HG03097 (cell line): Measurements from ENCODE around the gene TDRD15.
"Not testable (repeated sequence)": the region's sequence is repeated elsewhere in the genome, so short reads cannot be mapped to it uniquely, and the experiment has no call there.

Experiments used
- ATAC-seq: cut with Tn5 transposase; IDR thresholded peaks from one replicate; pipeline ENCODE4 v1.9.1; 2021; ENCODE audit not compliant: unreplicated experiment, low FRiP score

TDRD15 gene

GRCh38 chr2:21123473-21124393, at the start of gene TDRD15:
TDRD15 (plus strand) TSS chr2:21123968; CDS start chr2:21137468, 13,500 bp downstream.
- no peak for ATAC-seq

- ATAC-seq, result no peak
Measured at GRCh38 chr2:21078296-21078695, 45.5 kb upstream of the TDRD15 start.

- ATAC-seq, result no peak
Measured at GRCh38 chr2:21083482-21083881, 40.3 kb upstream of the TDRD15 start.

GRCh38 chr2:21084401-21084800, 39.4 kb upstream of the TDRD15 start:
- ATAC-seq, result no peak

DNA sequence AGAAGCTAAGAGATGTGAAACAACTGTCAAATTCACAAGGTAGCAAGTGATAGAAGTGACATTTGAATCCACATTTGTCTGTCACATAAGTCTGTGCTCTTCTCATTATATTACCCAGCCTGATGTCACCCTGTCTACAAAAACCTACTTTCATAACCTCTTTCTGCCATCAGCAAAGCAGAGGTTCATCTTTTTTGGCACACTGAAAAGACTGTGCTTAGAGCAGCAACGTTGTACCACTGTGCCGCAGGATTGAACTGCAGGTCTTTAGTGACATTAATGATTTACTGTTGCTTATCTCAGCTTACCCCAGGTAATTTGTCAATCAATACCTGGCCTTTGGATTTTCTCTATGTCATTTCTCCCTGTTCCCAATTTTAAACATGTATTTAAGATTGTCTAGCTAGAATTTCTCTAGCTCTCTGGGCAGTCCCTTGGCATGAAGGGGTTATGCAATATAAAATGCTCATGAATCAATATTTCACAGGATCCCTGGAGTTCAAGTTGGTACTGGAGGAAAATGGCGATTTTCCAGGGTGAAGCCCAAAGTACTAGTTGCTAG, 31.4 kb upstream of the TDRD15 start:
- no peak for ATAC-seq

DNA sequence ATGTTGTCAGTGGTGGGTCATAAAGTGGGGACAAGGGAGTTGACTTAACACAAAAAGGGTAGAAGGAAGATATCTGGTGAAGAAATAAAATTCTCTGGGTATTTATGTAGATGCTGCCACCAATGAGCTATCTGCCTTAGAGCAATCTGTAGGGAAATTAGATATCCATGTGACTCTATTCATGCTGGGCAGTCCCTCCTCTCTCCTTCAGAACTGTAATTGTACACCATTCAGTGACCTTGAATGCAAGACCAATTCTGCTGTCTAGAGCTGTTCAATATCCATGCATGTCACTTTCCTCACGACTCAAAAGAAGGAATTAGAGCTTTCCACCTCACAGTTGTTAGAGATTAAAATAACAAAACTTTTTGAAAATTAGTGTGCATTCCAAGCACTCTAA, 28.6 kb upstream of the TDRD15 start:
- ATAC-seq, result no peak

DNA sequence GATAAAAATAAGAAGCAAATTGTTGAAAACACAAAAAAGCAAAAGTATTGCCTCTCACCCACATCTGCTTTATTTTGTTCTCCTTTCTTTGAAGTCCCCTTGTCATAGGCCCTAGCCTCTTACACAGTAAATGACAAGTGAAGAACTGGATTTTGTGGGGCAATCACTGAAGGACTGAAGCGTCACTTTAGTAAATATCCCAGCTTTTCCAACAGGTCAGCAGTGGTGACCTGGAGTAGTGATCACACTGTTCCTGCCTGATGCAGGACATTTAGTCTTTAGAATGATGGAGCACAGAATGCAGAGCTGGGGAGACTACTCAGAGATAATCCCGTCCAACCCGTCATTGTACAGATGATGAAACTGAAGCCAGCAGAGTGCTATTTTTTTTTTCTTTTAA, 28.1 kb upstream of the TDRD15 start:
- no peak for ATAC-seq

GRCh38 chr2:21096458-21096857, 27.3 kb upstream of the TDRD15 start:
- ATAC-seq, result no peak

DNA sequence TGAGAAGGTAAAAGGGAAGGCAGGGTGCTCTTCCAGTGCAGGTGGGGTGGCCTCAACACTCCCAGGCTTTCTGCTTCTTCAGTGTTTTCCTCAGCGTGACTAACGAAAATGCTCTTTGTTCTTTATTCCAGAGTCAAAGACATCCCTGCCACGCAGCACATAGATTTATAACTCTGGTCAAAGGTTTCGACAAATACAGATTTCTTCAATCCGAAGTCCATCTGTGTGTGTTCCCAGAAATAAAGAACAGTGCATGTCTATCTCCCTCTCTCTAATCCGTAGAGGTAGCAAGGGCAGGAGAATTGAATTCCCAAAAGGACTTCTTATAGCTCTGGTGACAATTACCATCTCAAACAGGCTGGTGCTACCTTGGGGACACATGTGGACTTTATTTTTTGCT, 26.4 kb upstream of the TDRD15 start:
- ATAC-seq, result no peak

- no peak for ATAC-seq
Measured at GRCh38 chr2:21098294-21098693, 25.5 kb upstream of the TDRD15 start.

GRCh38 chr2:21099281-21099907, 24.4 kb upstream of the TDRD15 start:
- no peak for ATAC-seq

- ATAC-seq, result not testable (repeated sequence)
Measured at GRCh38 chr2:21101514-21102155, 22.1 kb upstream of the TDRD15 start.

DNA sequence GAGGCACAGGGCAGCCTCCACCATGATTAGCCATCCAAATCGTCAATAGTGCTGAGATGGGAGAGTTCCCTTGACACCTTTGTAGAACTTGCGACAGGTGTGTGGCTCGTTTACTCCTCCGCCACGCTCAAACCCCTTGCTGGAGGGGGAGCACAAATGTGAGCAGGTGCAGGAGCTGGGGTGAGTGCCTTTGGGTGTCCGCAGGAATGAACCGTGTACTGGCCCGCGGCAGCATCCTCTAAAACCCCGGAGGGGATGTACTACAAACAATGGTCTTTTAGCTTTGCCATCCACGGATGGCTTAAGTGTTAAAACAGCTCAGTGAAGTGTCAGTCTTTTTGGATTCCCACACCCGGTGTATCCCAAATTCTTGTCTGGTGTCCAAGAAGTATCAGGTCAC, 21.4 kb upstream of the TDRD15 start:
- ATAC-seq, result no peak

- no peak for ATAC-seq
Measured at GRCh38 chr2:21103274-21103891, 20.4 kb upstream of the TDRD15 start.

GRCh38 chr2:21104030-21104660, 19.6 kb upstream of the TDRD15 start:
- no peak for ATAC-seq

DNA sequence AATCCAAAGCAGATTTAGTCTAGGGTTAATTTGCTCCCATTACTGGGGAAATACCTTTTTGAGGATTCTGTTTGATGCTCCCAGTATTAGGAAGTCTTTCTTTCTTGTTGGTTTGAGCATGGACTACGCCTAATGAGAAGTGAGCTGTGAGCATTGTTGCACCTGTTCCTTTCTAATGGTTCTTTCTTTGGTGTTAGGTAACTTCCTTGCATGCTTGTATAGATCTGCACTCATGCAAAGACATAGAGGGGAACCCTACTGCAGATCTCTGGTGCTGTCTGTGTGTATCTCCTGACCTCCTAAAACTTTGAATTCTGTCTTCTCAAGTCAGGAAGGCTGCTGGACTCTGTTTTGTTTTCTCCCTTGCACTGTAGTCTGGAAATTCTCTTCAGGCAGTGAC, 12.8 kb upstream of the TDRD15 start:
- no peak for ATAC-seq

- no peak for ATAC-seq
Measured at GRCh38 chr2:21117688-21118087, 6.1 kb upstream of the TDRD15 start.

DNA sequence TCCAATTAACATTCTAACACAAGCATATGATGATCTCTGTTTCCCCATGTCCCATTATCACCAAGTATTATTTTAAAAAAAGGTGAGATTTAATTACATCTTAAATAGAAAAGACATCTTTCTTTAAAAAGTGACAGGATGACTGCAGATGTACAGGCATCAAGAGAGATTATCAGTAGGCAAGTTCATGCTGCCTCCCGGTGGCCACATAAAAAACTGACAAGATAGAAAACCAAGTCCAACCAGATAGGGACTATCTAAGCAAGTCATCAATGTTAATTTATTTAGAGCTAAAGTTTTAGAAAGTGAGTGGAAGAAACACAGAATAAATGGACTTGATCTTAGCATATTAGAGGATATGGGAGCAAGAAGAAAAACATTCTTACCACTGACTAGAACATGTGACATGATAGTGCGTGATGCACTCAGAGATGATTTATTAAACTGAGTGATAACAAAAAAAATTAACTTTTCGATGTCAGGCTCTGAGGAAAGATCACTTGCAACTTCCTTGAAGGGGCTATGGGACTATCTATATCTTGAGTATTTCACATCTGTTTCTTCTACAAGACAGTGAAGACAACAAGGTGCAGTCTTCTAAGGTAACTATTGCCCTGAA, 5.4 kb upstream of the TDRD15 start:
- ATAC-seq, result no peak

GRCh38 chr2:21131861-21132260, 8.1 kb downstream of the TDRD15 start:
- no peak for ATAC-seq

DNA sequence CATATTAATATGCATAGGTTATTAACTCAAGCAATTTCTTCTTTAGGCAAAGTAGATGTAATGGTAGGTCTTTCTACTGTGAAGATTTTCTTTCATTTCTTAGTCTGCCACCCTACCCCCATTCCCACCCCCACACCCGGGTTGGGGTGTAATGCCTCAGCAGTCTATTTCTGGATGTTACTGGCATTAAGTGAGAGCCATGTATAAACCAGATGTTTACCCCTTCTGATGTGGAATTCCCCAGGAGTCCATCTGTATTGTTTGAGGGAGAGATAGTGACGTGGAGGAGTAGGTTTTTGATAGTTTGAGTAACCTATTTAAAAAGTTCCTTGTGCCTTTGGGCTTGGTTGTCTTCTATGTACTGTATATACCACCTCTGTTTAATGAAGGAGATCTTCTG, 11.8 kb downstream of the TDRD15 start:
- no peak for ATAC-seq
